ENCODE data around the gene HDAC6.
A peak's percentile ranks its signal among the peaks of the same experiment; 100 is the strongest.
"Not testable (repeated sequence)": the region's sequence is repeated elsewhere in the genome, so short reads cannot be mapped to it uniquely, and the experiment has no call there.

The HDAC6 gene

GRCh38 chrX:48789366-48790220 is 12.3 kb upstream of the HDAC6 start:
- no peak for DNase-seq (ENCODE audit: low read depth in 2 of 2)

DNA sequence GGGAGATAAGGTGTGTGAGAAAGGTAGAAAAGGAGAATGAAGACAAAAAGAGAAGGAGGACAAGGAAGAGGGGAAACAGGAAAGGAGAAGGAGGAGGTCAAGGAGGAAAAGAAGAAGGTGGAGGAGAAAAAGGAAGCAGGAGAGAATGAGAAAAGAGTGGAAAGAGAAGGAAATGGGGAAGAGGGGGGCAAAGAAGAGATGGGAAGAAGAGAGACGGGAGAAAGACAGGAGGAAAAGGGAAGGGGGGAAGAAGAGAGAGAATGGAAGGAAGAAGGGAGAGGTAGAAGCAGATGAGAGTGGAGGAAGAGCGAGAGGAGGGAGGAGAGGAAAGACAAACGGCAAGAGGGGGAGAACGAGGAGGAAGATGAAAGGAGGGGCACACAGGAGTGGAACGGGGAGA is 11.4 kb upstream of the HDAC6 start:
- DNase-seq (ENCODE audit: low read depth in 2 of 2): no peak

GRCh38 chrX:48791063-48791820 is 10.6 kb upstream of the HDAC6 start:
- DNase-seq (ENCODE audit: low read depth in 2 of 2): no peak

DNA sequence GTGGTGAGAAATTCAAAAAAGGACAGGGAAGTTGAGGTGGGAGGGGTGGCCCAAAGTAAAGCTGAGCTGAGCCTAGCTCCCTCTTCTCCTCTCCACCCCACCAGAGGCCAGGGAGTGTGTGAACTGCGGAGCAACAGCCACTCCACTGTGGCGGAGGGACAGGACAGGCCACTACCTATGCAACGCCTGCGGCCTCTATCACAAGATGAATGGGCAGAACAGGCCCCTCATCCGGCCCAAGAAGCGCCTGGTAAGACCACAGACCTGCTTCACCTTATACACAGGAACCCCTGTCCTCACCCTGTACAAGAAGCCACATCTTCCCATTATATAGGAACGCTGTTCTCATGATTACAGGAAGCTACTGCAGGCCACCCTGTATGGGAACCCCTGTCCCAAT is 9.6 kb upstream of the HDAC6 start:
- DNase-seq (ENCODE audit: low read depth in 2 of 2): no peak

- DNase-seq (ENCODE audit: low read depth in 2 of 2): no peak
These were observed 7.9 kb upstream of the HDAC6 start for GRCh38 chrX:48793935-48794334.

DNA sequence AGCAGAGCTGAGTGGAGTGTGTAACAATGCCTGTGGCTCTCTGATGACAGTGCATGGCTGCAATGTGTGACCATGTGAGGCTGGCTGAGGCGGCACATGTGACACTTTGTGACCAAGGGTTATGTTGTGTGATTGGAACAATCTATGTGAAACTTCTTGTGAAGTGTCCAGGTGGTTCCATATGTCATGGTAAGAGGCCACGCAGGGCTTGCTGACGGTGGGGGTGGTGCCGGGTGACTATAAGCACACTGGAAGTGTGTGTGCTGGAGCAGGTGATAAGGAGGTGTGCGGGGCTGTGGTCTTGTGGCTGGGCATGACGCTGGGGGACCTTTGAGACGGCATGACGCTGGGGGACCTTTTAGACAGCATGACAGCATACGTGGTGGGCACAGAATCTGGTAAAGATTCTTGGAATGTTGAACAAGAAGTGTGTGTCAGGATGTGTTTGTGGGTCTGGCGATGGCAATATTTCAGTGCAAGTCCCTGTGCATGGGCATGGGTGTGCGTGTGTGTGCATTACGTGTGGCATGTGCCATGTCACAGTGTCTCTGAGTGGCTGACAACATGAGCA is 7.4 kb upstream of the HDAC6 start:
- DNase-seq (ENCODE audit: low read depth in 2 of 2): no peak

DNA sequence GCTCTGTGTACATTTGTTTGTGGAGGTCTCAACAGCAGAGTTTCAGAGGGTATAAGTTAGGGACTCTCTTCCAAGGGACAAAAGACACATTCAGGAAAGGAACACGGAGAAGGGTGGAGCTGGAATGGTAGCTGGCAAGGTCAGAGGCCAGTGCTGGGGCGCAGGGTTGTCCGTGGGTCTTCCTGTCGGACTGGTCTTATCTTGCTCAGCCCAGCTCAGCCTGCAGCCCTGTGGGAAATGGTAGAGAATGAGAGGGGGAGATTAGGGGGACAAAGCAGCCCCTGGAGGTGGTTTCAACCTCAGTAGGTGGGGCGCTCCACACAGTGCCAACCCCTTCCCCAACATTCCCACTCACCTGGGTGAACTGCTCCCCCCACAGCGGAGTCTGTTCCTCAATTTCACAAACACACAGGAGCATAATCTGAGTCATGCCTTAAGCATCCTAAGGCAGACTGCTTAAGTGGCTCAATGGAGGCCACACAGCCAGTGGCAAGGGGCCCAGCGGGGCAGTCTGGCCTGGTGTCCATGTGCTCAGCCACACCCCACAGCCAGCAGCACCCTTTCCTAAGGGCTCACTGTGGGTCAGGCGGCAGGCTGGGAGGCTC is 6.9 kb upstream of the HDAC6 start:
- DNase-seq (ENCODE audit: low read depth in 2 of 2): no peak

DNA sequence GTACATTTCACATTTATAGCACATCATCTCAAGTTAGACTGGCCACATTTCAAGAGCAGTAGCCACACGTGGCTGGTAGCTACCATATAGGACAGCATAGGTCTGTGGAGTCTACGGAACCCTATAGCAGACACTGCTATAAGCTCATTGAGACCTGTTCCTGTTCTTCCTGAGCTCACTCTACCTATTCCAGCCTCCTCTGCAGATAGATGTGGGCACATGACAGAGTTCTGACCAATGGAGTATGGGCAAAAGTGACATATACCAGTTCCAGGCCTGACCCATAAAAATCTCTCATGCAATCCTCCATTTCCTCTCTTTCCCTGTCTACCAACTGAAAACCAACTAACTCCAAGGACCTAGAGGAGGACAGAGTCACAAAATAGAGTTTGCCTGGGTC is 3.5 kb upstream of the HDAC6 start:
- no peak for DNase-seq (ENCODE audit: low read depth in 2 of 2)

DNA sequence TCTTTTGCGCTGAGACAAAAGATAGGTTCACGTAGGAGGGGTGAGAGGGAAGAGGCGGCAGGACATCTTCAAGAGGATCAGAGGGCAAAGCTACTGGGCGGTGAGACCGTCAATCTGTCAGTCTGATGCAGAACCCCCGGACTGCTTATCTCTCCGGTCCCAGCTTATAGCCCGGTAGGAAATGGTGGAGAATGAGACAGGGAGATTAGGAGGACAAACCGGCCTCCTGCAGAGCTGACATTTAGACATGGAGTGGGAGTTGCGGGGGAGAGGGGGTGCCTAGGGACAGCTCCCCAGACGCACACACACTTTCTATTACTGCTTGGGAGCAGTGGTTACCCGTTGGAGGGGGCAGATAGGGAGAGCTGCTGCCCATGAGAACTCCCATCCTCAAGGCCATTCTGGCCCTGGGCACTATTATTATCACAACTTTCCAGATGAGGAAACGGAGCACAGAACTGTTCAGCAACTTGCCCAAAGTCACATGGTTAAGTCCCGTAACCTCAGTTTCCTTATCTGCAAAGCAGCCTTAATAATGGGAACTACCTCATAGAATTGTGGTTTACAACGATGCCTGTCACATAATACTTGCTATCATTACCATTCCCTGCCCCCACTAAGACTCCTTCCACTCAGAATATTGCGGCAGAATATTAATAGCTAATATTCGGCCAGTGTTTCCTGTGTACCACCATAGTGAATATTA is 1.1 kb upstream of the HDAC6 start:
- DNase-seq (ENCODE audit: low read depth in 2 of 2): no peak

DNA sequence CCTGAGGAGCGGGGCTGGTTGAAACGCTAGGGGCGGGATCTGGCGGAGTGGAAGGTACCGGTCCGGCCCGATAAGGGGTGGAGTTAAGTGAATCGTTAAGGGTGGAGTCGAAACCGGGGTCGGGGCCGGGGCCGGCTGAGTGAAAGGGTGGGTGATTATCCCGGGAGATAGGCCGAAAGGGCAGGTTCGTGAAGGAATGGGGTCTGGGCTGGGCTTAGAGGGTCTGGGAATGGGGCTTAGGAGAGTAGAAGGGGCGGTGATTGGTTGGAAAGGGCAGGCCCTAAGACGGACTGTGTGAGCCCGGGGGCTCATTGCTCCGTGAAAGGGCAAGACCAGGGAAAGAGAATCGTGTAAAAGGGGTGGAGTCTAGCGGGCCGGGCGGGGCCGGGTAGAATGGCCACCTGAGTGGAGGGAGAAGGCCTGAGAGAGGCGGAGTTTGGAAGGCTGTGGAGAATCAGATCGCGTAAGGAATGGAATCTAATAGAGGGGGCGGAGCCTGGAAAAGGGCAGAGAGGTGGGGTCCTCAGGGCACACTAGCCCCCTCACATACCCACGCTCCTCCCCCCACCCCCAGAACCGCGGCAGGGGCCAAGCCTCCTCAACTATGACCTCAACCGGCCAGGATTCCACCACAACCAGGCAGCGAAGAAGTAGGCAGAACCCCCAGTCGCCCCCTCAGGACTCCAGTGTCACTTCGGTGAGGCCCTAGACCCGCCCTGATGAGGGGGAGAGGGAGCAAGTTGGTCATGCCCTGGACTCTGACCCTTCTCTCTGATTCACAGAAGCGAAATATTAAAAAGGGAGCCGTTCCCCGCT is 430 bp downstream of the HDAC6 start:
- DNase-seq (ENCODE audit: low read depth in 2 of 2): peak; percentile 61 to 69

DNA sequence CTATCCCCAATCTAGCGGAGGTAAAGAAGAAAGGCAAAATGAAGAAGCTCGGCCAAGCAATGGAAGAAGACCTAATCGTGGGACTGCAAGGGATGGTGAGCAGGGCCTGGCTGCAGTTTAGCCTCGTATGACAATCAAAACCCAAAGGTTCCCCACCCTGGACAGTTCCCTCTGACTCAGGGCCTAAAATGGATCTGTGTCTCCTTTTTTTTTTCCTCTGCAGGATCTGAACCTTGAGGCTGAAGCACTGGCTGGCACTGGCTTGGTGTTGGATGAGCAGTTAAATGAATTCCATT is 986 bp downstream of the HDAC6 start:
- no peak for DNase-seq (ENCODE audit: low read depth in 2 of 2)

- no peak for DNase-seq (ENCODE audit: low read depth in 2 of 2)
These were observed 4.2 kb downstream of the HDAC6 start for GRCh38 chrX:48806081-48806480.

DNA sequence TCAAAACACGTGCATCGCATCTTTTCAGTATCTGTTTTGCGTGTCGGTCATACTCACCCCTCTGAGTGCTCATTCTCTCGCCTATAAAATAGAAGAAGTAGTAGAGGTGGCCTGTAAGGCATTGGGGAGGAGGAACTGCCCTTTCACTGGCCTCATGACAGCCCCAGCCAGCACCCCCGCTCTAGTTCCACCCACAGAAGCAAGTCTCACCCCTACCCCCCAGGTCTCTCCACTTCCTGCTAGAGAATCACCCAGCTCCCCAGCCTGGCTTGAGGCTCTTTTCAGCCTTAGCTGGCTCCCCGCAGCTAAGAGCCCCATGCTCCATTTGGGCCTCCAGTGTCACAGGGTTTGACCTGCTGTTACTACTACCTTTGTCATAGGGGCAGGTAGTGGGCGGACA is 11.8 kb downstream of the HDAC6 start:
- no peak for DNase-seq (ENCODE audit: low read depth in 2 of 2)

- no peak for DNase-seq (ENCODE audit: low read depth in 2 of 2)
These were observed 12.9 kb downstream of the HDAC6 start for GRCh38 chrX:48814722-48815121.

- DNase-seq (ENCODE audit: low read depth in 2 of 2): no peak
These were observed 13.4 kb downstream of the HDAC6 start for GRCh38 chrX:48815266-48815665.

- no peak for DNase-seq (ENCODE audit: low read depth in 2 of 2)
These were observed 14.3 kb downstream of the HDAC6 start for GRCh38 chrX:48816014-48816810.

GRCh38 chrX:48818098-48818497 is 16.2 kb downstream of the HDAC6 start:
- DNase-seq (ENCODE audit: low read depth in 2 of 2): no peak

GRCh38 chrX:48818866-48819265 is 17.0 kb downstream of the HDAC6 start:
- DNase-seq (ENCODE audit: low read depth in 2 of 2): no peak

- not testable (repeated sequence) for DNase-seq (ENCODE audit: low read depth in 2 of 2)
These were observed 17.5 kb downstream of the HDAC6 start for GRCh38 chrX:48819394-48819793.

GRCh38 chrX:48823053-48823452 is 21.2 kb downstream of the HDAC6 start:
- DNase-seq (ENCODE audit: low read depth in 2 of 2): no peak
